H1 (cell line): Measurements from ENCODE around the gene GUCY1A2. TPM values are rescaled to one million over a fixed set of nuclear protein-coding genes. Genes with fewer than 3 reads are reported as not detected.

ENCODE experiments used
- CTCF ChIA-PET: fragments of 300-600 bp; sonication (Branson Sonifier 250); formaldehyde crosslinking; loops from one replicate; lab custom pipeline; 2021; ENCODE audit not compliant: partially characterized antibody; lab: Charles Lee
- POLR2A ChIA-PET: fragments of 300-600 bp; sonication (Branson Sonifier 250); formaldehyde crosslinking; loops from one replicate; lab custom pipeline; 2021; ENCODE audit warnings: inconsistent platforms; ENCODE audit not compliant: partially characterized antibody; lab: Charles Lee
- DNase-seq, 2 experiments: peaks; one replicate each; pipeline versions ENCODE4 v3.0.0 to v3.0.0-alpha.2; 2010 to 2022; ENCODE audit warnings: low spot score in 2 of 2, low read depth in 1 of 2, mixed read lengths in 1 of 2
- FAIRE-seq: peaks from 2 replicates; lab custom pipeline; 2011; peaks lifted over from hg19 to GRCh38; lab: Jason Lieb, UNC
- H2AFZ ChIP-seq: 2 replicates; pipeline ENCODE4 v1.8.1; 2012; ENCODE audit warnings: low read length, inconsistent platforms
- H2AK5ac ChIP-seq: 2 replicates; pipeline ENCODE4 v1.6.1; 2013; ENCODE audit warnings: low read depth, low read length
- H2BK120ac ChIP-seq: replicated peaks from 2 replicates; pipeline ENCODE3; 2013; ENCODE audit warnings: low read depth, low read length, inconsistent platforms
- H2BK12ac ChIP-seq: 2 replicates; pipeline ENCODE4 v1.6.1; 2013; ENCODE audit warnings: low read depth, low read length
- H2BK15ac ChIP-seq: 2 replicates; pipeline ENCODE4 v1.6.1; 2013; ENCODE audit warnings: low read length
- H2BK20ac ChIP-seq: 2 replicates; pipeline ENCODE4 v1.6.1; 2013; ENCODE audit warnings: low read length
- H2BK5ac ChIP-seq: 2 replicates; pipeline ENCODE4 v1.6.1; 2013; ENCODE audit warnings: low read depth, low read length
- H3K14ac ChIP-seq: 2 replicates; pipeline ENCODE4 v1.6.1; 2013; ENCODE audit warnings: inconsistent platforms; ENCODE audit not compliant: insufficient read length
- H3K18ac ChIP-seq: 2 replicates; pipeline ENCODE4 v1.6.1; 2013; ENCODE audit warnings: low read length; ENCODE audit errors: extremely low read depth
- H3K23ac ChIP-seq: 2 replicates; pipeline ENCODE4 v1.6.1; 2013; ENCODE audit warnings: inconsistent platforms; ENCODE audit not compliant: insufficient read length
- H3K23me2 ChIP-seq: 2 replicates; pipeline ENCODE4 v1.6.1; 2013; ENCODE audit warnings: low read depth, low read length
- H3K27ac ChIP-seq: 2 replicates; pipeline ENCODE4 v1.6.1; 2011; ENCODE audit warnings: low read depth, low read length, inconsistent platforms
- H3K27me3 ChIP-seq, 4 experiments: replicated peaks in 1 of 4; 1 replicate in 1 of 4; 2 replicates in 3 of 4; pipeline versions ENCODE4 v1.6.1 to v1.8.1; 2011 to 2013; ENCODE audit warnings: low read length in 3 of 4, mild to moderate bottlenecking in 3 of 4, inconsistent platforms in 2 of 4, mixed read lengths in 2 of 4, moderate library complexity in 1 of 4; ENCODE audit not compliant: control insufficient read depth in 3 of 4, insufficient read depth in 3 of 4; ENCODE audit errors: extremely low read depth in 1 of 4
- H3K36me3 ChIP-seq, 4 experiments: 2 replicates each; pipeline versions ENCODE4 v1.6.1 to v1.8.1; 2011 to 2013; ENCODE audit warnings: mild to moderate bottlenecking in 4 of 4, low read length in 3 of 4, moderate library complexity in 2 of 4, control low read depth in 1 of 4, inconsistent platforms in 1 of 4; ENCODE audit not compliant: insufficient read depth in 4 of 4, control insufficient read depth in 2 of 4
- H3K4ac ChIP-seq: replicated peaks from 2 replicates; pipeline ENCODE3; 2013; ENCODE audit warnings: low read length, low read depth, mixed read lengths, inconsistent platforms; ENCODE audit not compliant: insufficient read length
- H3K4me1 ChIP-seq, 4 experiments: replicated peaks in 1 of 4; 1 replicate in 1 of 4; 2 replicates in 3 of 4; pipeline versions ENCODE4 v1.6.1 to v1.8.1; 2011 to 2013; ENCODE audit warnings: low read length in 3 of 4, inconsistent platforms in 2 of 4, mixed read lengths in 1 of 4; ENCODE audit not compliant: insufficient read depth in 4 of 4, control insufficient read depth in 3 of 4
- H3K4me2 ChIP-seq, 2 experiments: 2 replicates each; pipeline versions ENCODE4 v1.6.1 to v1.8.1; 2011 to 2013; ENCODE audit warnings: low read depth in 2 of 2, low read length in 2 of 2, control low read depth in 1 of 2, inconsistent platforms in 1 of 2, mild to moderate bottlenecking in 1 of 2; ENCODE audit not compliant: insufficient read depth in 1 of 2
- H3K4me3 ChIP-seq, 4 experiments: fragments of 200-600, 300-600 bp in 1 of 4; sonication (generic), shearing (Covaris generic), sonication (Bioruptor Twin) in 1 of 4; 2 replicates each; pipeline versions ENCODE4 v1.5.1 to v1.8.1; 2011 to 2016; ENCODE audit warnings: low read length in 4 of 4, low read depth in 3 of 4, control low read depth in 2 of 4, inconsistent platforms in 2 of 4, mild to moderate bottlenecking in 2 of 4, mixed read lengths in 1 of 4, moderate library complexity in 1 of 4; ENCODE audit not compliant: insufficient read depth in 2 of 4; ENCODE audit errors: extremely low read depth in 1 of 4
- H3K56ac ChIP-seq: replicated peaks from 2 replicates; pipeline ENCODE3; 2013; ENCODE audit warnings: low read depth, mild to moderate bottlenecking, mixed read lengths, low read length, inconsistent platforms; ENCODE audit not compliant: insufficient read length
- H3K79me1 ChIP-seq: 2 replicates; pipeline ENCODE4 v1.6.1; 2013; ENCODE audit warnings: low read depth, low read length, control low read depth
- H3K79me2 ChIP-seq, 2 experiments: 2 replicates each; pipeline versions ENCODE4 v1.6.1 to v1.8.1; 2012 to 2013; ENCODE audit warnings: low read length in 2 of 2, mild to moderate bottlenecking in 2 of 2, inconsistent platforms in 1 of 2; ENCODE audit not compliant: insufficient read depth in 2 of 2, control insufficient read depth in 1 of 2
- H3K9ac ChIP-seq, 4 experiments: replicated peaks in 1 of 4; 1 replicate in 1 of 4; 2 replicates in 3 of 4; pipeline versions ENCODE4 v1.6.1 to v1.8.1; 2011 to 2013; ENCODE audit warnings: low read depth in 3 of 4, low read length in 3 of 4, control low read depth in 2 of 4, mild to moderate bottlenecking in 2 of 4, moderate library complexity in 2 of 4, inconsistent platforms in 1 of 4; ENCODE audit errors: extremely low read depth in 1 of 4
- H3K9me3 ChIP-seq, 2 experiments: 2 replicates each; pipeline versions ENCODE4 v1.6.1 to v1.8.1; 2012 to 2013; ENCODE audit warnings: mild to moderate bottlenecking in 2 of 2, moderate library complexity in 2 of 2, control low read depth in 1 of 2, inconsistent platforms in 1 of 2, low read depth in 1 of 2, low read length in 1 of 2, mixed read lengths in 1 of 2; ENCODE audit not compliant: insufficient read depth in 2 of 2
- H4K20me1 ChIP-seq, 2 experiments: replicated peaks in 1 of 2; 2 replicates each; pipeline versions ENCODE3 to v1.8.1; 2011 to 2013; ENCODE audit warnings: inconsistent platforms in 2 of 2, low read length in 2 of 2, mild to moderate bottlenecking in 1 of 2; ENCODE audit not compliant: insufficient read depth in 2 of 2, control insufficient read depth in 1 of 2
- H4K5ac ChIP-seq: 2 replicates; pipeline ENCODE4 v1.6.1; 2013; ENCODE audit warnings: low read length, low read depth, mixed read lengths, inconsistent platforms; ENCODE audit not compliant: insufficient read length
- H4K8ac ChIP-seq: 2 replicates; pipeline ENCODE4 v1.8.0; 2013; ENCODE audit warnings: mild to moderate bottlenecking, moderate library complexity, low read length, inconsistent platforms; ENCODE audit not compliant: insufficient read depth; ENCODE audit errors: extremely low read depth
- H4K91ac ChIP-seq: replicated peaks from 2 replicates; pipeline ENCODE3; 2013; ENCODE audit warnings: low read length, mixed read lengths, inconsistent platforms; ENCODE audit not compliant: insufficient read length
- CHD1 ChIP-seq: IDR thresholded peaks from 2 replicates; pipeline ENCODE4 v1.6.1; 2012; ENCODE audit warnings: low read depth, low read length, improper control_type of control experiment
- JUN ChIP-seq: IDR thresholded peaks from 2 replicates; pipeline ENCODE4 v1.6.1; 2011; ENCODE audit warnings: low read depth, mild to moderate bottlenecking, improper control_type of control experiment, low read length
- SIX5 ChIP-seq: IDR thresholded peaks from 2 replicates; pipeline ENCODE4 v1.6.1; 2011; ENCODE audit warnings: mild to moderate bottlenecking, low read depth, low read length
- WGBS, 2 experiments: shearing (Covaris generic) in 1 of 2; methylation state at CpG; one replicate each; pipeline versions ENCODE4 v1.1.6 to v1.1.7; 2013 to 2015; ENCODE audit warnings: low lambda C conversion rate in 2 of 2, mixed read lengths in 2 of 2, inconsistent platforms in 1 of 2, low coverage in 1 of 2, missing lambda C conversion rate in 1 of 2; ENCODE audit not compliant: insufficient replicate concordance in 2 of 2, insufficient coverage in 1 of 2, insufficient read length in 1 of 2; ENCODE audit errors: extremely low coverage in 1 of 2, missing lambda C conversion rate in 1 of 2; 5-methylcytosine and 5-hydroxymethylcytosine counted together
- polyA plus RNA-seq, 7 experiments: library from polyadenylated mRNA; depleted of rRNA in 3 of 7; stranded (reverse) in 5 of 7; unstranded in 2 of 7; fragments of >200 nt in 5 of 7; fragments of 200-250 nt in 2 of 7; gene quantifications; 1 replicate in 5 of 7; 2 replicates in 1 of 7; 4 replicates in 1 of 7; pipeline versions ENCODE4 v1.2.1 to v1.2.3, GENCODE V29; 2011 to 2013; ENCODE audit warnings: missing spikeins in 2 of 7, mixed read lengths in 2 of 7
- total RNA-seq: library from RNA; stranded (reverse); fragmentation: NEBNext Ultra II Directional; extraction: Animal tissue kit (Norgen Biotek cat#: 25700); gene quantifications from 2 replicates; pipeline ENCODE4 v1.2.1, GENCODE V29; 2021

GUCY1A2 gene
- total and polyA plus RNA-seq, 2 of the 8 experiments (the other 6 are each of a cell fraction or from before 2014, with no cell fraction given) = 0.11 to 1.9 TPM

DNA sequence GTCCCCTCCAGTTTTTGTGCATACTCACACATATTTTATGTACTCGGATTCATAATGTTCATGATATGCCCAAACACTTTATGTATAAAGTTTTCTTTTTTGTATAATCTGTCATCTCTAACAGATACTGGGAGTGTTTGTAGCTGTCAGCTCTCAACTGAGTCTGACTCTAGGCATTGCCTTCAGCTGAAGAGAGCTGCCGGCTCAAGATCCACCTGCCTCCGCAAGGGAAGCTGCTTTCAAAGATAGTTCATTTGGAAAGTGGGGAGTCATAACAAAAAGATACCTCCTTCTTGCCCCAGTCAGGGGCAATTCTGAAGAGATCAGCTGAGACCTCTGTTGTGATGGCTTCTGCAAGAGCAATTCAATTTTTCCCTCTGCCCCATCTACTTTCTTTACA, 58.9 kb downstream of the GUCY1A2 start:
- no peak overlapping the region for H2BK20ac ChIP-seq
- TF ChIP-seq SIX5 (no peak), JUN (no peak), CHD1 (no peak)
- POLR2A ChIA-PET = interaction anchor here (0.7 kb wide), 1 partner anchor 70 kb away, joined by 3 read pairs; no protein-coding TSS in a partner anchor
- H3K4me3 ChIP-seq = no peak overlapping the region
- H2BK5ac ChIP-seq = no peak overlapping the region
- no peak for FAIRE-seq
- no peaks in the 10 kb centered on the region for H3K27me3 ChIP-seq
- H4K91ac ChIP-seq = no peak overlapping the region
- no peak overlapping the region for H2AK5ac ChIP-seq
- no peak overlapping the region for H2BK15ac ChIP-seq
- H4K5ac ChIP-seq = no peak overlapping the region
- no peak overlapping the region for H3K23ac ChIP-seq
- H3K9me3 ChIP-seq = no peaks in the 10 kb centered on the region
- H3K18ac ChIP-seq = no peak overlapping the region
- H3K56ac ChIP-seq = no peak overlapping the region
- no peak for DNase-seq
- no peaks in the 10 kb centered on the region for H4K20me1 ChIP-seq
- H3K9ac ChIP-seq = no peak overlapping the region
- H3K36me3 ChIP-seq = no peaks in the 10 kb centered on the region
- H3K27ac ChIP-seq = no peak overlapping the region
- H3K23me2 ChIP-seq = peaks cover 2% of the 10 kb centered on the region; the same call in 1 of the 2 replicates
- no peak overlapping the region for H3K4me2 ChIP-seq
- no peak overlapping the region for H2BK12ac ChIP-seq
- no peak overlapping the region for H3K14ac ChIP-seq
- H4K8ac ChIP-seq = no peak overlapping the region
- H3K79me2 ChIP-seq = no peaks in the 10 kb centered on the region
- peaks cover 6 to 25% (median 14%) of the 10 kb centered on the region in 4 experiments for H3K4me1 ChIP-seq
- CTCF ChIA-PET = interaction anchor here (0.6 to 2.1 kb wide), 6 partner anchors 10 to 491 kb away, joined by 3 to 7 read pairs (median 4); no protein-coding TSS in a partner anchor
- H2AFZ ChIP-seq = 0 out of 2 replicates have a peak overlapping the region, but pooled peaks have one; percentile 19
- no peak overlapping the region for H3K4ac ChIP-seq
- no peaks in the 10 kb centered on the region for H3K79me1 ChIP-seq
- H2BK120ac ChIP-seq = no peak overlapping the region
- WGBS, 2 experiments = 79% methylated on average over 3 of the region's 3 CpGs; no CpG with 5 or more reads in 1 of the 2 experiments
